ENCODE data around the gene KMT5C. TPM values are rescaled to one million over a fixed set of nuclear protein-coding genes. Genes with fewer than 3 reads are reported as not detected.

KMT5C gene
- 8.1 and 8.4 TPM in 2 replicates for total RNA-seq

DNA sequence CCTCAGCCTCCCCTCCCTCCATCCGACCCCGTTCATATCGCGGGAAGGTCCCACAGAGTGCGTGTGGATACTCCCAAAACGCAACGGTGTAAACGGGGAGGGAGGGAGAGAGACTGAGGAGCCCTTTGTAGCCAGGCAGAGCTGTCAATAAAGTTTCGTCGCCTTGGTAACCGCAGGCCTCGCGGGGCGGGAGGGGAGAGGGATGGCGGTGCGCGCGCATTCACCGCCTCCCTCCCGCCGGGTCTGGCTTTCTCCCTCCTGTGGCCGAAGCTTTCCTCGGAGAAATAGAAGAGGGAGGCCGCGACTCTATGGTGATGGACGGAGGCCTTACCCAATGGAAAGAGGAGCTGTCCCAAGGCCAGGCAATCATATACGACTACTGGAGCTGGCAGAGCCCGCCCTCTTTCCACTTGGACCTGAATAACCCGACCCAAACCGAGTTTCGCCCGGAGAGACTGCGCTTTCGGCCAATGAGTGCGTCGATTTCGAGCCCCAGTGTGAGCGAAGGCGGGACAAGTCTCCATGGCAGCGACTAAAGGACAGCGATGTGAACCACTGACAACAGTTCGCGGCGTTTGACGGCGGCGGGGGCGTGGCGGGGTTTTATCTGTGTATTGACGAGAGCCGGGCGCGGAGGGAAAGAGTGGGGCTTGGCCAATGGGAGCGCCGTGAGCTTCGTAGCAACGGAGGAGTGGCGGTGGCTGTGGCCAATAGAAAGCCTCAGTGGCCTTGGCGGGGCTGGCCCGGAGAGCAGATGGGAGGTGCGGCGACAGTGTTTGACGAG lies at the start of gene KMT5C:
Gene KMT5C (plus strand): TSS at position 772 of the 784 bp plus-strand sequence. CDS start 2,061 bp downstream, outside the sequence.

DNA sequence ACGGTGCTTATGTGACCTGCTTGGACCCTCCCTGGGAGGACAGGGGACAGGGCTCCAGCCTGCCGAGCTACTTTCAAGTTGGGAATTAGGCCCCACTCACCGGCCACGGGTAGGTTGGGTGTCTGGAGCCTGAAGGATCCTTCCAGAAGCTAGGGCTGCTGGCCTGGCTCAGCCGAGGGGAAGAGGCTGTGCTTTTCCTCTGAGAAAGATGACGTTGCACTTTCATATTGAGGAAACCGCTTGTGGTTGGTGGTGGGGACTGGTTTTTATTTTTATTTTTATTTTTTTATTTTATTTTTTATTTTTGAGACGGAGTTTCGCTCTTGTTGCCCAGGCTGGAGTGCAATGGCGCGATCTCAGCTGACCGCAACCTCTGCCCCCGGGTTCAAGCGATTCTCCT lies 14.5 kb upstream of the KMT5C start, which contains the start of gene TMEM150B:
Gene TMEM150B (minus strand): TSS at position 170 of the 400 bp plus-strand sequence. CDS start 4,305 bp downstream, outside the sequence.

DNA sequence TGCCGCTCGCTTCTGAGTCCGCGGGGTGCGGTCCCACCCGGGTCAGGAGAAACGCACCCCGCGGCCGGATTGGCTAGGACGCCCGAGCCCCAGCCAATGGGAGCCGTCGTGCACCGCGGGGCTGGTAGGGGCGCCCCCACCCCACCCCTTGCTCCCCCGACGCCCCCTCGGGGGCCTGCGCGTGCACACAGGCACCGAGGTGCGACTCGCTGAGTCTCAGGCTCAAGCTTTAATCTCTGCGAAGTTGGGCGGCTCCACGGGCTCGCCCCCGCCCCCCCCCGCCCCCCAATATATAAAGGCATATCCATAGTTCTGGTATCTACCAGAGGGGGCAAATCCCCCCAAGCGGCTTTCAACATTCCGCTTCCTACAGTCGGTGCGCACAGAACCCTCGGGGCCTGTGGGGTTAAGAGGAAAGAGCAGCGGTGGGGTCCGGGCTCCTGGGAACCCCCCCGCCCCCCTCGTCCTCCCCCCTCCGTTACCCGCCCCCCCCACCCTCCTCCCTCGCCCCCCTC lies 15.1 kb downstream of the KMT5C start, which contains the start of gene COX6B2:
Gene COX6B2 (minus strand): TSS at position 22 of the 515 bp plus-strand sequence. CDS start 198 bp downstream, outside the sequence.

DNA sequence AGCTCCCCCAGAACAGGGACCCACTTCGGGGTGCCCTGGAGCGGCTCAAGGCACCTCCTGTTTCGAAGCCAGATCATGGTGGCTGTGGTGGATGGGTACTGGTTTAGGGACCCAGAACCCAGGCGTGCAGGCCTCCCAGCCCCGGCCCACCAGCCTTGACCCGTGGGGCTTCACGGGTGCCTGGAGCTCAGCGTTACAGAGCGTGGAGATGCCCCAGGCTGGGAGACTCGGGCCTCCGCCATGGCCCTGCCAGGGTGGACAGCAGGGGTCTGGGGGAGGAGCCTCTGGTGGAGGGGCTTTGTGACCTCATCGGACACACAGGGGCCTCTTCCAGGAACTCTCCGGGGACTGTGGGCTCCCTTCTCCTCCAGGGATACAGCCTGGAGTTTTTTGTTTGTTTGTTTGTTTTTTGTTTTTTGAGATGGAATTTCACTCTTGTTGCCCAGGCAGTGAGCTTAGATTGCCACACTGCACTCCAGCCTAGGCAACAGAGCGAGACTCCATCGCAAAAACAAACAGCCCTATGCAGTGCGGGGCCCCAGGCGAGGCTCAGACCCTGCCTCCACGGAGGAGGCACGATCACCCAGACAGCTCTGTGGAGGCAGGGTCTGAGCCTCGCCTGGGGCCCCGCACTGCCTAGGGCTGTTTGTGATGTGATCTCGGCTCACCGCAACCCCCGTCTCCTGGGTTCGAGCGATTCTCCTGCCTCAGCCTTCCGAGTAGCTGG lies 23.5 kb downstream of the KMT5C start, which contains the start of gene GARIN5B:
Gene GARIN5B (minus strand): TSS at position 271 of the 727 bp plus-strand sequence. CDS start 194 bp downstream, at position 77.

DNA sequence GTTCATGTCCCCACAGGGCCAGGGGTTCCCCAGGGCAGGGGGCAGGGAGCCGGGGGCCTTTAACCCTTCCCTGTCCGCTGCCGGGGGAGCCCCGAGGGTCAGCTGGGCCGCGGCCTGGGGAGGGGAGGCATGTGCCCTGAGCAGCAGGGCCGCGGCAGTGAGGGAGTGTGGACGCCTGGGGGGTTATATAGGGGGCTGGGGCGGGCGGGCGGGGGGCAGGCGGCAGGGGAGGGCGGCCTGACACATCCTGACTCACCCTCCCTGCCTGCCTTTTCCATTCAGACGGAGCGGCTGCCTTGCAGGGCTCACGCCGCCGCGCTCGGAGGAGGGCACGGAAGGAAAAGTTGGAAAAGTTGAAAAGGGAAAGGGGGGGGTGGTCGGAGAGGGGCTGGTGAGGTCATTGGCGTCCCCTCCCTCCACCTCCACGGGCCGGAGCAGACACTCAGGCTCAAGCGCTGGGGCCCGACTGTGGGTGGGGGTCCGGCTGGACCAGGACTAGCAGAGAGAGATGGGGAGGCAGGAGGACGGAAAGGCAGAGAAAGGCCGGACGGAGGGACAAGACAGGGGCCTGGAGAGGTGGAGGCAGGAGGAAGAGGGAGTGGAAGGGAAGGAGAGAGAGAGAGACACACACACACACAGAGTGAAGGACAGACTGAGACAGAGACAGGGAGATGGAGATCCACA lies 30.8 kb downstream of the KMT5C start, which contains the start of gene IL11:
Gene IL11 (minus strand): TSS at position 159 of the 684 bp plus-strand sequence. CDS start 153 bp downstream, at position 6.

DNA sequence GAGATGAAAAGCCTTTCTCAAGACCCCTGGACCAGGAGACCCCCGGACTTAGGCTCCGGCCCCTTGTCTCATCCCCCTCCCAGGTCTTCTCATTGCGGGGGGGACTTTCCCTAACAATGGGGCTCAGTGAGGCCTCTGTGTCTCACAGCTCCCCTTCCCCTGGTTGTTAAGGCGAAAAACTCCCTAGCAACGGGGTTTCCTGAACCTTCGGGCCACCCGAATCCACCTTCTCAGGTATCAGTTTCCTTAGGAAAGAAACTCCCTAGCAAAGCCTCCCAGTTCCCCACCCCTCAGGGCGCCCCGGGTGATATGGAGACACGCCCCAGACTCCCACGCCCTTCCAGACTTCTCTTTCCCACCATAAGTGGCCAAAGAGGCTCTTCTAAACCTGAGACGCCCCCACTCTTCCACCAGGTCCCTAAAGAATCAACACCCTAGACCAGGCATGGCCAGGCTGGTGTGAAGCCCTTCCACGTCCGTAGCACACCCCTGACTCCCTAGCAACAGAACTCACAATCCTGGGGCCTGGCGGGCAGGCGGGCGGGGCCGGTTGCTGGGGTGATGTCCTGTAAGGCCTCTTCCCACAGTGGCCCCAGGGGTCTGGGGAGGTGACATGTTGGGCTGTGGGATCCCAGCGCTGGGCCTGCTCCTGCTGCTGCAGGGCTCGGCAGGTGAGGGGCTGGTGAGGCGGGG lies 36.7 kb downstream of the KMT5C start, which contains the start of gene TMEM190:
Gene TMEM190 (plus strand): TSS at position 586 of the 693 bp plus-strand sequence. CDS start 28 bp downstream, at position 614.

DNA sequence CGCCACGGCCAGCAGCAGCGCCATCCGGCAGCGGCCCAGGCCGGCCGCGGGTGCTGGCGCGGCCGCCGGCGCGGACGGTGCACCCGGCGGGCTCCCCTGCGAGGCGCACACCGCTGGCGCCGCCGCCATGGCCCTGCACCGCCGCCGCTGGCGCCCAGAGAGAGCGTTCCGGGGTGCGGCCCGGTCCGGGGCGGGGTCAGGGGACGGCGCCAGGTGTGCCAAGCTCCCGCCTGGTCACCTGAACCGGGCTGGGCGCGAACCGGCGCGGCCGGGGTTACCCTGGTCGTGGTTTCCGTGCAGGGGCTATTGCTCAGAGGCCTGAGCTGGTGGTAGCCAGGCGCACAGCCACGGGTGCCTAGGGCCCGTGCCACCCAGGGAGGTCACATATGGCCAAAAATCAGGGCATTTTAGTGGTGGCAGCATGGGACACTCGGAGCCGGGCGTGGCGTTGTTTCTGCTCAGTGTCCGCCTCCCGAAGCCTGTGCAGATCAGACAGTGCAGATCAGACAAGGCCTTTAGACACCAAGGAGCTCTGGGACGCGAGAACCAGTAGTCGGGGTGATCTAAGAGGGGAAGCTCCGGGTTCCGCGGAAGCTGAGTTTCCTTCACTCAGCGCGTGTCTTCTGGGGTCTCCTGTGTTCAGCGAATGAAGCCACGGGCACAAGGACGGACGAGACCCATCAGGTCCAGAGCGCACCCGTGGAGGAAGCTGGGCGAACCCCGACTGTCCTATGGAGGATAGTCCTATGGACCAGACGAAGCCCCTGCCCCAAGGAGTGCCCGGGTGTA lies 44.6 kb downstream of the KMT5C start, which contains the start of gene TMEM238:
Gene TMEM238 (minus strand): TSS at position 162 of the 789 bp plus-strand sequence. CDS start 33 bp downstream, at position 129.

DNA sequence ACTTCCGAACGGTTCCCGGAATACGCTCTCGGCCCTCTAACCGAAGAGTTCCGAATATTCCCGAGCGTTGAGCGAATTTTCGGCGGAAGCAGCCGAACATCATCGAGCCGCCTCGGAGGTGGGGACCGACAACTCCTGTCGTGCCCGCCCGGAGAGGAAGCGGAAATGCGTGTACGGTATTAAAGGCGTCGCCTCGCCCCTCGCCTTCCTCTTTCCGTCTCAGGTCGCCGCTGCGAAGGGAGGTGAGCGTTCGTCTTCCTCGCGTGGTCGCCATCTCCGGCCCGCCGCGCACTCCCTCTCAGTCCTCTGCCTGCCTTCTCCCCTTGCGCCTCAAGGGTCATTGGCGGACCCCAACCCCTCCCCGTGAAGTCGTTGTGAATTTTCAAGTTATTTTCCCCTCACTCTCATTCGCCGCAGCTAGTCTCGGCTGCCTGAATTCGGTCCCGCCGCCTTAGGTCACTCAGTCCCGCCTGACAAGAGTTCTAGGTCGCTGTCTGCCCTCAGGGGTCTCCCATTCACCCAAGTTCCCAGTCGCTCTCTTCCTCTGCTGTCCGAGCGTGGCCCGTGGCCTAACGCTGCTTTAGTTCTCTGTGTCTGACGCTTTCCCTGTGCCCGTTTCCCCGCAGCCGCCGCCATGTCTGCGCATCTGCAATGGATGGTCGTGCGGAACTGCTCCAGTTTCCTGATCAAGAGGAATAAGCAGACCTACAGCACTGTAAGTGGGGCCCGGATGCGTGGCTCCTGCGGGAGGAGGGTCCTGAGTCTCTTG lies 46.2 kb downstream of the KMT5C start, which contains the start of gene RPL28:
Gene RPL28 (plus strand): TSS at position 209 of the 769 bp plus-strand sequence. CDS start 426 bp downstream, at position 635.

Other genes with a start within 250 kb of the KMT5C start
- gene PPP1R12C, start 222.2 kb upstream of the KMT5C start, total RNA-seq = 23.8 and 26.1 TPM in 2 replicates
- gene TNNT1, start 190.7 kb upstream of the KMT5C start, total RNA-seq = 1.6 and 2.7 TPM in 2 replicates
- gene TNNI3, start 182.1 kb upstream of the KMT5C start, total RNA-seq = 0.18 TPM in 1 of 2 replicates, not detected in the other
- gene DNAAF3, start 173.3 kb upstream of the KMT5C start, total RNA-seq = 0.09 and 0.14 TPM in 2 replicates
- gene SYT5, start 159.6 kb upstream of the KMT5C start, total RNA-seq = under 0.01 and 0.09 TPM in 2 replicates
- 2.1 and 5.5 TPM in 2 replicates for gene PTPRH, start 130.4 kb upstream of the KMT5C start, total RNA-seq
- 1.1 and 1.2 TPM in 2 replicates for gene TMEM86B, start 111.1 kb upstream of the KMT5C start, total RNA-seq
- 17.2 and 26.1 TPM in 2 replicates for gene PPP6R1, start 80.9 kb upstream of the KMT5C start, total RNA-seq
- gene HSPBP1, start 59.8 kb upstream of the KMT5C start, total RNA-seq = 18.1 and 19.1 TPM in 2 replicates
- gene BRSK1, start 55.9 kb upstream of the KMT5C start, total RNA-seq = 4.4 and 6.6 TPM in 2 replicates
- not detected in 2 replicates for gene TMEM150B, start 14.5 kb upstream of the KMT5C start, total RNA-seq
- gene COX6B2, start 14.8 kb downstream of the KMT5C start, total RNA-seq = under 0.01 TPM in 1 of 2 replicates, not detected in the other
- gene GARIN5B, start 23.4 kb downstream of the KMT5C start, total RNA-seq = not detected in 2 replicates
- 5.4 and 8.0 TPM in 2 replicates for gene IL11, start 30.6 kb downstream of the KMT5C start, total RNA-seq
- 0.28 TPM in 1 of 2 replicates, not detected in the other for gene TMEM190, start 37.0 kb downstream of the KMT5C start, total RNA-seq
- gene TMEM238, start 44.4 kb downstream of the KMT5C start, total RNA-seq = 0.14 and 0.18 TPM in 2 replicates
- gene RPL28, start 46.1 kb downstream of the KMT5C start, total RNA-seq = 239 and 254 TPM in 2 replicates
- gene UBE2S, start 67.9 kb downstream of the KMT5C start, total RNA-seq = 26.6 and 57.3 TPM in 2 replicates
- gene SHISA7, start 103.4 kb downstream of the KMT5C start, total RNA-seq = not detected in 2 replicates
- gene ISOC2, start 121.8 kb downstream of the KMT5C start, total RNA-seq = 44.5 and 55.9 TPM in 2 replicates
- gene C19orf85, start 124.9 kb downstream of the KMT5C start, total RNA-seq = not detected in 2 replicates
- gene ZNF628, start 136.7 kb downstream of the KMT5C start, total RNA-seq = 0.57 and 1.3 TPM in 2 replicates
- 14.9 and 20.9 TPM in 2 replicates for gene NAT14, start 145.3 kb downstream of the KMT5C start, total RNA-seq
- 5.4 and 18.1 TPM in 2 replicates for gene SSC5D, start 148.6 kb downstream of the KMT5C start, total RNA-seq
- gene SBK2, start 197.3 kb downstream of the KMT5C start, total RNA-seq = not detected in 2 replicates
- gene SBK3, start 205.7 kb downstream of the KMT5C start, total RNA-seq = 0.09 TPM in 1 of 2 replicates, not detected in the other
- 2.1 and 2.8 TPM in 2 replicates for gene ZNF579, start 241.0 kb downstream of the KMT5C start, total RNA-seq